HG03066 (cell line): Measurements from ENCODE around the gene HAND2.

Experiments used
- ATAC-seq: cut with Tn5 transposase; IDR thresholded peaks from one replicate; pipeline ENCODE4 v1.9.1; 2021; ENCODE audit warnings: low read depth; ENCODE audit not compliant: unreplicated experiment

The HAND2 gene

DNA sequence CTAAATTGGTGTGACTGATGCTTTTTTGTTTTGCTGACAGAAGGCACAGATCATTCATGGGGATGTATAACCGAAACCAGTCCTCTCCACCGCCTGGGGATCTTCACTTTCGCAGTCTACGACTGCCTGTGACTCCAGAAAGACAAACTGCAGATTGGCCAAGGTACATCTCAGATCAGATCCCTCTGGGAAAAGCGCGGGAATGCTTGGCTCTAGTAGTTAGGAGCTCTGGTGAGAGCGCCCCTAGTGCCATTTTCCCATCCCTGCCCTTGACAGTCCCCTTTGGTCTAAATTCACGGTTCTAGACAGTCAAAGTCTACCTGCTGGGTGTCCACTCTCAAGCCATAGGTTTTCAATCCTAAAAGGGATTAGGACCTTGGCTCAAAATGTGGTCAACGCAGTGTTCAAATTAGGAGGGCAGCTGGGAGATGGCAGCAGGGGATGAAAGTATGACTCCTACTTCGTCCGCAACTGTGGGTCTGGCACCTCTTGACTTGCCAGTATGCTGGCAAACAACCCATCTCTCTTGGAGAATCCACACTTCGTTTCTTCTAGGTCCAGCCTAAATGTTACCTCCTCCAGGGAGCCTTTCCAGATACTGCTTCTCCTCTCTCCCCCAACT is 6.9 kb upstream of the HAND2 start:
- no peak for ATAC-seq

DNA sequence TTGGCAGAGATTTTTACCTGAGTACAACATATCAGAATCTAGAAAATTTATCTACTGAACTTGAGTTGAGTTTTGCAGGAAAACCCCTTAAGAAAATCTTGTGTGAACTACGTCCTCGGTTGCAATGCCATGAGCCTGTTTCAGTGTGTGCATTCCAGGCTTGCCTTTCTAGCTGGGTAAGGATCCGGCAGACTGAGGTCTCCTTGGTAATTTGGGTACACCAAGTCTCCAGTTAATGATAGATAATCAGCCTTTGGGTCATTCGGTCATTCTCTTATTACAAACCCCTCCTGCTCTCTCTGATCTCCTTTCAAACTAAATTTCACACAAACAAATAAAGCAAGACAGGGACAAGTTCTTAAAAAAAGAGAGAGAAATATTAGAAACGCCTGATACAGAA is 5.9 kb upstream of the HAND2 start:
- ATAC-seq, result no peak

DNA sequence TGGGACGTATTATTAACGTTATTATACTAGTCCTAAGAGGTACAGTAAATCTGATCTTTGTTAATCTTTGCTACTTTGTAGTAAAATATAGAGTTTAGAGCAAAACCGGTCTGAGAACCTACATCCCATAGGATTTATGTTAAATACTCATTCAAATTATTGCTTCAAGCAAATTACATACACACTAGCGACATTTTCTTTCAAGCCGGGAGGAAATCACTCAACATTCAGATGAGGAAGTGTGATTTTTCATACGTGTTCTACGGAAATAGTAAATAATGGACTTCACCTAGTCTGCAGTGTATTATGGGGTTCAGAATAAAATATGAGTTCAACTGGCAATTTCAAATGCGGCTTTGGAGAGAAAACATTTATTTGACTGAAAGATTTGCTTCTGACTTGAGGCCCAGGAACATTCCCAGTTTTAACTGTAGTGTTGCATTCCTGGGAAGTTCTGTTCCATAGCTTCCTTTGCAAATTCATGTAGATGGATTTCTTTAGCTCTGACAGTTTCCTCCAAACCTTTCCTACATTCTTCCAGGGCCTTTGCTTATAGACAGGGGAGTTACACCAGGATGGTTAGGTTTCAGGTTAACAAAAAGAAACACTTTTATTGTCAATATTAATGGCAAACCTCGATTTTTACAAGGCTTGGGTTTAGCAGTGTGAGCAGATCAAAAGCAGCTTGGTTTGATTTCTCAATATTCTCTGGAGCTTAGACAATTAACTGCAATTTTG is 5.3 kb upstream of the HAND2 start:
- ATAC-seq, result no peak

DNA sequence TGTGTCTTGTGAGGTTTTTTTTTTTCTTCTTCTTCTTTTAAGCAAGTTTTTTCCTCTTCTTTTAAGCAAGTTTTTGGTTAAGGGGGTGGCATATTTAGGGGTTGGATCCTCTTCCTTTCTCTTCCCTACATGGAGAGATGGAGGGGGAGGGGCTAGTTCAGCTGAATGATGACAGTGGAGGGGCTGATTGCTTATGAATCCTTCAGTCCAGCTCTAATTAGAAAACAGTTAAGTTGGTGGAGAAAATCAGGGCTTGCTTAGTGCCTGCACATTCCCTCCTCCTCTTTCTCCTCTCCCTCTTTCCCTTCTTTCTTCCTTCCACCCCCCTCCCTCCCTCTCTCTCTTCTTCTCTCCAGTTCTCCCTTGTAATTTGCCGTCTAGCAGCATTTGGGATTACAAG is 4.4 kb upstream of the HAND2 start:
- ATAC-seq, result no peak

DNA sequence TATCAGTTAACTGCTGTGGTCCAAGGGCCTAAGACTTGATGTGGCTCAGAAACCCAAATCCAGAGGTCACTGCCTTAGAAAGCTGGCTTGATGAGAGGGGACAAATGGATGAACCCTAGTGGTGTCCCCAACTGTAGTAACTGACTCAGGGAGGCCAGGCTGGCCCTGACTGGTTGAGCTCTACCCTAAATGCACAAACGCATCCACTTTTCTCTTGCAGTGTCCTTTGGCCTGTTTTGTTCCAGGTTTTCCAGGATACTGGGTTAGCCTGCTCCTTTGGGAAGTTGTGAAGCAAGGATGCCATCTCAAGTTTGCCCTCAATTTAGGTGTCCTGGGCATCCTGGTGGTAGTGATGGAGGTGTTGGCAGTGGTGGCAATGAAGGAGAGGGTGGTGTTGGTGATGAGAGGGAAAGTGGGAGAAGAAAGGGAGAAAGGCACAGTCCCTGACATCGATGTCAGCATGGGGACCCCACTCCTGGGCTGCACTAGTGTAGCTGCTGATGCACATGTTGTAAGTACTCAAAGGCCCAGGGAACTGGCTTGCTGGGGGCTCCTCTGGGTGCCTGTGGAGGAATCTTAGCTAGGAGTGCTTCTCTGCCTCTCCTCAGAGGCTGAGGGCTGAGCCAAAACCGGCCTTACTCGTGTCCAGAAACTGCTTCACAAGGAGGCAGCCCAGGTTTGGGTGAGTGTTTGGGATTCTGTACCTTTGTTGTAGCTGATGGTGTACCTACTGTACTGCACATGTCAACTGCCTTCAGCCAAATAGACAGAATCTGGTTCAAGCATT is 2.9 kb upstream of the HAND2 start:
- ATAC-seq, result no peak

DNA sequence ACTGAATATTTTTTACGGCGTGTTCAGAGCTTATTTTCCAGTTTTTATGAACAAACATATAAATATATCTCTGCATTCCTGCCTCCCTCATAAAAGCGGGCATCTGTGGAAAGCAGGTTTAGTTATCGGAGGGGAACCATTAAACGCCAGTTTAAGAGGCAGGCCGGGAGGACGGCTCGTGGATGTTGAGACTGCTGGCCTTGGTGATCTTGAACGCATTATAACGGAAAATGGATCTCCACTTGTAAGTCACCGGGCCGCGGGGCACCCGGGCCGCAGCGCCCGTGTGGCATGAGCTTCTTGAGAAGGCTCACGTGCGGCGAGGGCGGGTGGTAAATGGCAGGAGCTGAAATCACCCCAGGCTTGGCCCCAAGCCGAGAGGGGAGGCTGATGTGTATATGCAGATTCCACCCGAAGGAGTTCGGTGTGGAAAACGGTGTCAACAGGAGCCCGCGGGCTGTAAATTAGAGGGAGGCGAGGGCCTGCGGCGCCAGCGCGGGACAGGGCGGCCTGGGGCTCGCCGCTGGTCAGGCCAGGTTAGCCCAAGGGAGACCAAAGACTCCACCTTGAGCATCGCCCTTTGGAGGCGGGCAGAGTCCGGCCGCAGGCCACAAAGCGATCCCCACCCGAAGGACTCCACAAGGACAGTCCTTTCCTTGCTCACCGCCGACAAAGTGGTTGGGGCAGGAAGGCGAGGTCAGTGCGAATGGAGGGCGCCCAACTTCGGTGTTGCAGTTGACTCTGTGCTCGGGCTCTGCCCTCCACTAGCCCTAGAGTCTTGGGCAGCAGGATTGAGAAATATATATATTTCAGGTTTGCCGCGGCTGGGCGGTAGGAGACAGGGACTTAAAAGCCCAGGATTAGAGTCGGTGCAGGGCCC is 1.3 kb upstream of the HAND2 start:
- no peak for ATAC-seq

DNA sequence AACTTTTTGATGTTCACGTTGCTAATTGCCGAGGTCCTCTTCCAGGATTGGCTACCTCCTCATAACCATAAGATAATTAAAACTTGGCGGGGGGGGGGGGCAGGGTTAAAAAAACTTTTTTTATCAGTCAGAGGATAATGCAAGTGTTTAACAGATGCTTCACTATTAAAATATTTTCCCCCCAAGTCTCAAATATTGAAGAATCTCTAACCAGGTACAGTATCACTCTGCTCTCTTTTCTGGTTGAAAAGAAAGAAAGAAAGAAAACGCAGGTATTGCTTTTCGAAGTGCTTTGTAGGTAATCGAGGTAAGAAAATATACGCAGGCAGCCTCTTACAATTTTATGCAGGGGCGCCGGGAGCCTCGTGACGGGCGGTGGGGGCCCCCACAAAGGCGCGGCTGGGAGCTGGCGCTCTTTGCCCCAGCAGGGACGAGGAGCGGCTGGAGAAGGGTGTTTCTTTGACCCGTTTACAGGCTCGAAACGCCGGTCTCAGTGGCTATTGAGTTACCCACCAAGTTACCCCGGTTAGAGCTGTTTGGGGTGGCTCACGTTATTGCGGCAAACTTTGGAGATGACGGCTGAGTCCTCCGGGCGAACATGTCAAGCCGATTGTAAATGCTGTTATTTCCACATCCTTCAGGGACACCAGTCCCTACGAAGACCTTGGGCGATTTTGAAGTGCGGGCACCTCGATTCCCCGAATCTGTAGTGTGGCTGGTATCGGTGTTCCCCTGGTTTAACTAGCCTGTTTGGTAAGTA is 477 bp upstream of the HAND2 start:
- no peak for ATAC-seq

DNA sequence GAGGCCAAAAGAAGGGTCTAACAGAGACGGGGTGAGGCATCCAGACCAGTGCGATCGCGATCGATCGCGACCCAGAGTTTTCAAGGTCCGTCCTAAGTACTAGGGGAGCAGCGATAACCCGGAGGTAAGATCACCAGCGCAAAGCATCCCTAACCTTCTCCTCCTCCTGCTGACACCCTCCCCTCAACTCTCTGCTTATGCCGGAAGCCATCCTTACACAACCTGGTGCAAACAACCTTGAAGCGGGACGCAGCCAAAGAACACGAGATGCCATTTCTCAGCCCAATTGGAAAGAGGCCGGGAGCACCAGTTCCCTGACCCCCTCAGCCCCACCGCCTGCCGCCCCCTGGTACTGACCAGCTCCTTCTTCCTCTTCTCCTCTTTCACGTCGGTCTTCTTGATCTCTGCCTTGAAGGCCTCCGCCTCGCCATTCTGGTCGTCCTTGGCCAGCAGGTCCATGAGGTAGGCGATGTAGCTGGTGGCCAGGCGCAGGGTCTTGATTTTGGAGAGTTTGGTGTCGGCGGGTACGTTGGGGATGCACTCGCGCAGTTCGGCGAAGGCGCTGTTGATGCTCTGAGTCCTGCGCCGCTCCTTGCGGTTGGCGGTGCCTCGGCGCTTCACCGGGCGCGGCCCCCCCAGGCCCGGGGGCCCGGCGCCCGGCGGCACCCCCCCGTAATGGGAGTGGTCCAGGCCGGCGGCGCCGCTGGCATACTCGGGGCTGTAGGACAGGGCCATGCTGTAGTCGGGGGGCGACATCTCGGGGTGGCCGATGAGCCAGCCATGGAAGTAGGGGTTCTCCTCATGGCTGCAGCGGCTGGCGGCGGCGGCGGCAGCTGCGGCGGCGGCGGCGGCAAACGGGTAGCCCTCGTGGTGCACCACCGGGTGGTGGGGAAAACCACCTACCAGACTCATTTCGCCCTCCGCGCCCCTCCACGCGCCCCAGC is 1.4 kb downstream of the HAND2 start:
- no peak for ATAC-seq

DNA sequence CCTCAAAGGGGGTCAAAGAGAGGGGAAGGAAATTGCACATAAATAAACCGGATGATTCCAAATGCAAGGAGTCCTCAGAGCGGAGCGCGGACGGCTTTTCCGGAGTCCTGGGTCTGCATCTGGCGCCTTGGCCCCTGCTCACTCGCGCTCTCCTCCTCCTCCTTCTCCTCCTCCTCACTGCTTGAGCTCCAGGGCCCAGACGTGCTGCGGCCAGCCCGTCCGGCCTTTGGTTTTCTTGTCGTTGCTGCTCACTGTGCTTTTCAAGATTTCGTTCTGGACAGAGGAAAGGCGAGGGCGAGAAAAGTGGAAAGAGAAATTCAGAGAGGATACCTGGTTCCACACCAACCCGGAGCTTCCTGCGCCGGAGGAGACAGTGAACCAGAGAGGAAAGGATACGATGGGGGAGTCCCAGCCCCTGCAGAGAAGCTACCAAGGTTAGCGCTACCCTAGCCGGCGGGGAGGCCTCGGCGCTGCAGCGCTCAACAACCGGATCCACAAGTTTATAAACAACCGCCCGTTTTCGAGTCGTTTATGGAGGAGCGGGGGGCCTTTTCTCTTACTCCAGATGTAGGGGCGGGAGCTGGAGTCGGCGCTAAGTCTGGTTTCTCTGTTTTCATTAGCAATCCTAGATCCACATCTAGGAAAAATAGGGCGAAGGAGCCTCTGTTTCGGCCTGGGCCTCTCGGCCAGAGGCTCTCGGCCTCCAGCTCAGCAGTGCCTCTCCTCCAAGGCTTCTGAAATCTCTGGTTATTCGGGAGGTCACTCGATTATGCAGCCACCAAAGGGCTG is 2.7 kb downstream of the HAND2 start:
- no peak for ATAC-seq

DNA sequence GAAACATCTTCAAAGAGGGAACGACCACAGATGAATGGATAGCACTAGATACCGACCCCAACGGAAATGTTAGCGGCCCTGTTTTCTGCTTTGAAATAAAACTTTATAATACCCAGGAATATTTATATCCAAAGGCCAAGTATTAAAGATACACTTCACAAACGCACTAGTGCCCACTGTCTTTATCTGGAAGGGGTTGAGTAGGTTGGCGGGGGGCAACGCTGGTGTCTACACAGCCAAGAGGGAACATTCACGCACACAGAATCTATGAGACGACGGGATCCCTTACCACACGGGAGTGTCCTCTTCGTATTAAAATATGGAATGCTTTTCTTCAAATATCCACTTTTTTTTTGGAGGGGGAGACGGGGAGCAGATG is 3.3 kb downstream of the HAND2 start:
- no peak for ATAC-seq

DNA sequence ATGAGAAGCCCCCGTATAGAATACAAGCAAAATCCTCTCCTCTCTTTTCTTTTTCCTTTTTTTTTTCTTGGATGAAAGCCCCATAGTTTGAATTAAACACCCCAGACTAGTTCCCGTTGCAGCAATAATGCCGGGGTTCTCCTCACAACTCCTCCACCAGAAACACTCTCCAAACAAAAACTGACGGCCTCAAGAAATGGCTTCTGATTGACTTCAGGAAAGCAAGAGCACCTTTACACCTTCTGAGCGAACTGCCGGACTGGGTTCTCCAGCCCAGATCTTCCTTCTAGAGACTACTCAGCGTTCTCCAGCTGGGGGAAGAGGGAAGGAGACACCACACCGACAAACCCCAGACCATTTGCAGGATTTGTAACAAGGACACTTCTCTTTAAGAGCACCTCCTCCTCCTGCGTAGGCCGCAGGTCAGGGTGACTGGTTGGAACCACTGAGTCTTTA is 4.0 kb downstream of the HAND2 start:
- no peak for ATAC-seq

DNA sequence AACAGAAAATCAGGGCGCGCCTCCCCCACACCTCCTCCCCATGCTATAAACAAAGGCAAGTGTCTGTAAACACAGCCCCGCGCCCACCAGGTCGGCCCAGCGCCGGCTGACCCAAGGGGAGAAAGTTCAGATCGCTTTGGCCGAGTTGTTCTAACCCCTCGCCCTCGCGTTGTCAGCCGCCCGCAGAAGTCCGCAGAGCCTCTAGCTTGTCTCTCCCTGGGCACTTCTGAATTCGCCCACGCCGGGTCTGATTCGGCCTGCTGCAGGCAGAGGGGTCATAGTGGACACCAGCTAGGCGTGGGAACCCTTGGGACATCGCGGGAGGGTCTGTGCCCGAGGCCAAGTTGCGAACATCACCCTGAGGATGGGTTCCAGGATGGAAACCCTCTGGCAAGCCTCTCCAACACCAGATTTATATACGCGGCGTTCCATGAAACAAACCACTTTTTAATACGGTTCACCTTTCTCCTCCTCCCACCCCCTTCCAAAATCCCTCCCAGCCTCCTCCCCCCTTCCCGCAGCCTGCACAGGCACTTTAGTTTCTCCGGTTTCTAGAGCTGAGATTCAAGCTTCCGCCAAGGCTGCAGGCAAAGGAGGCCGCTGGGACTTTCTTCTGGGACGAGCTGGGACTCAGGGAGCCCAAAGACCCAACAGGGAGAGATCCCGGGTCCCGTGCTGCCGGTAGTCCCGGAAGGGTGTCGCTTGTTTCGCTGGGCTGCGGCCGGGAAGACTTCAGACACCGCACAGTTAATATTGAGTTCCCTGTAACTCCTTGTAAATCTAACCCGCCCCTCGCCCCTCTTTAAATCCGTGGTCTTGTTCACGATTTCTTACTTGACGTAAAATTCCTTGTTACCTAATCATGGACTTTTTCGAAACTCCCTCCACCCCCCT is 4.7 kb downstream of the HAND2 start:
- no peak for ATAC-seq

DNA sequence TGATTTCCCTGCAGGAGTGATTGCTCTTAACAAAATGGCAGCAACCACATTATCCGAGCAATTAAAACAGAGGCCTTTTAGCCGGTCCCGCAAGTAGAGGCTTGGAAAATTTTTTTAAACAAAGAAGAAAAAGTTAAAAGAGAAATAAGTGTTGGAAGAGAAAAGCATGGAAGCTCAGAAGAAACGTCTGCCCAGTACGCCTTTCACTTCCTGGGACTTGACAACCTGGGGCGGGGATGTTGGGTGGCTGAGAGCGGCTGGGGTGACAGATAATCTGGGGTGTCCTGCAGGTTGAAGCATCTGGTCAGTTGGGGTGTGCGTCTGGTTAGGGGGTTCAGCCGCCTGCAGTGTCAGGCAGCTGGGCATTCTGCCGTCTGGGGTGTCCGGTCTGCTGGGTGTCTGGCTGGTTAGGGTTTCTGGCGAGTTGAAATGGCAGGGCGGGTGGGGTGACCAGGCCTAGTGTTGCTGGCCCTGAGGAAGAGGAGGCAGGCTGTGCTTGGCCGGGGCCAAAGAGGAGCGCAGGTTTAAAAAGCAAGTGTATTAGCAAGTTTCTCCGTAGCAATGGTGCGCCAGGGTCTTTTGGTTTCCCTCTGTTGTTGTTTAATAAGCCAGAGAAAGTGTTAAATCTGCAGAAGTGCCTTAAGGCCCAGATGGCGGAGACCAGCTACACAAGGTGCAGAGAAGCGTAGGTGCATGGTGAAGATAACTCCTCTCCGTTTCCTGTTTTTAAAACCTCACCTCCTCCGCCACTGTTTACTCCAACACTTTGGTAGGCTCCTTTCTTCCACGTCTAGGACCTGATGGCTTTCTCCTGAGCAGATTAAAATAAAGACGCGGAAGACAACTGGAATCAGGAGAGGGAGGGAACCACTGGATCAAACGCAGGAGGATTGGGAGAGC is 5.6 kb downstream of the HAND2 start:
- no peak for ATAC-seq

DNA sequence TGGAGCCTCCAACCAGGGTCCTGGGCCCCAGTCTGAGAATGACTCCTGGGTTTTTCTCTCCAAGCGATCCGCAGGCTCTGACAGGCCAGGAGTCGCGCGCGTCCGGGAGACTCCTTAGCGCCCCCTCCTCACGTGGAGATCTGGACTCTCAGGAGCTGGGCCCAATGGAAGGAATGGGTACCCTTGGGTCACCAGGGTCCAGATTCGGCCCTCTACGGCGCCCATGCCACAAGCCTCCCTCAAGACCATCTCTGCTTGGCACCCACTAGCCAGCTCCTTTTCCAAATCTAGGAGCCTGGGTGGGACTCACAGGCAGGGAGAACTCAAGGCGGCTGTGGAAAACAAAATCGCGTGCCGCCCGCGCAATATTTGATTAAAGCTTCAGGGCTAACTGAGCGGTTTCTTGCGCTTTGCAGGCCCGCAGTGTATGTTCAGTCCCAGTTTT is 7.1 kb downstream of the HAND2 start:
- no peak for ATAC-seq

DNA sequence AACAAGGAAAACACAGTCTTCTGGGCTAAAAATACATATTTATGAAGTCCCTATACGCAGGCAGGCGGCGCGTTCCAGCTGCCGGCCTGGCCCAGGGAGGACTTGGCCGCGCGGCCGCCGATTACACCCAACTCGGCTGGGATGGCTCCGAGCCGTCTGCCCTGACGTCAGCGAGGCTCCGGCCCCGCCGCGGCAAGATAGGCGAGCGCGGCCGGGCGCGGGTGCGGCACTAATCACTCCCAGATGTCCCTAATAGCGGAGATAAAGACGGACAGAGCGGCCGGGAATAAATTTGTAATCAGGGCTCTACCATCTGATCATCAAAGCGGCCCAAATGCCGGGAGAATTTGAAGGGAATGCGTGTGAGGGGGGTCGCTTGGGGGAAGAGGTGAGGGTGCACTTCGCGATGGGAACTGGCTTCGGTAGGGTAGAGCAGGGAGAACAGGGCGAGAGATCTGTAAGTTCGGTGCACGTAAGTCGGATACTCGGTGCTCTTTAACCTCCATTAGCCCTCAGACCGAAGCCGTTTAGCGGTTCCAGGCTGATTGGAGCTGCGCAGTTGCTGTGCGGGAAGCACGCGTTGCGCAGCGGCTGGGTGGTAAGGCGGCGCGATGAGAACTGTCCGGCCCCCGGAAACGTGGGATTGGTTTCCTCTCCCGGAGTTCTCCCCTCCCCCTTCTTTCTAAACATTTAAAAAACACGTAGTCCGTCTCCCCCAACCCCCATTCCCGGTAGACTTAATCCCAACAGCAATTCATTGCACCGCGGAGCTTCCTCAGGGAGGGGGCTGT is 7.7 kb downstream of the HAND2 start:
- ATAC-seq, result no peak
